ENCODE data around the gene TNRC6A.

- TF ChIP-seq CTCF (IDR thresholded peaks at IDR 0.05; ENCODE audit: insufficient read depth, low read length, poor library complexity, severe bottlenecking) (no peak), EZH2phosphoT487 (conservative IDR thresholded peaks at IDR 0.05; ENCODE audit: low read length) (no peak)
Observed at GRCh38 chr16:24758373-24758772, 28.9 kb downstream of the TNRC6A start.

Measured in SU-DHL-6 (cell line).